Measurements from ENCODE around the gene CRK.

GRCh38 chr17:1414001-1414574 lies 41.9 kb downstream of the CRK start:
- TF ChIP-seq CHD4 (IDR thresholded peaks at IDR 0.05) (no peak), NFYB (IDR thresholded peaks at IDR 0.05; ENCODE audit: insufficient read depth, low read depth, low read length) (no peak), IRF4 (IDR thresholded peaks at IDR 0.05; ENCODE audit: low read depth, low read length) (no peak), MXI1 (IDR thresholded peaks at IDR 0.05; ENCODE audit: low read depth, low read length) (no peak), KDM1A (IDR thresholded peaks at IDR 0.05; ENCODE audit: borderline replicate concordance) (no peak), EZH2 (IDR thresholded peaks at IDR 0.05; ENCODE audit: borderline replicate concordance, control insufficient read depth, low read depth, low read length) (no peak), IKZF2 (IDR thresholded peaks at IDR 0.05) (no peak), ETV6 (conservative IDR thresholded peaks at IDR 0.05 in 1 of 2, IDR thresholded peaks at IDR 0.05 in 1 of 2; ENCODE audit: borderline replicate concordance in 1 of 2, low read depth in 1 of 2) (no peak), CTCF (IDR thresholded peaks at IDR 0.05 in 2 of 3, conservative IDR thresholded peaks at IDR 0.05 in 1 of 3; ENCODE audit: control insufficient read depth in 2 of 3, extremely low read depth in 1 of 3, insufficient read depth in 1 of 3, low read depth in 3 of 3, low read length in 3 of 3) (no peak), RELA (IDR thresholded peaks at IDR 0.05; ENCODE audit: borderline replicate concordance, partially characterized antibody) (no peak), MTA3 (IDR thresholded peaks at IDR 0.05; ENCODE audit: borderline replicate concordance, low read length) (no peak), SMAD1 (IDR thresholded peaks at IDR 0.05; ENCODE audit: low read depth, partially characterized antibody) (no peak), TAF1 (IDR thresholded peaks at IDR 0.05; ENCODE audit: borderline replicate concordance, low read depth, low read length) (no peak)
